Osteoblast (primary cell): ENCODE data around the gene BRME1. TPM values are rescaled to one million over a fixed set of nuclear protein-coding genes. Genes with fewer than 3 reads are reported as not detected.

Experiments
- DNase-seq: peaks from one replicate; pipeline ENCODE4 v3.0.0; 2011; ENCODE audit warnings: low spot score, mixed read lengths; ENCODE audit not compliant: insufficient read length; ENCODE audit errors: missing footprints
- H2AFZ ChIP-seq: 2 replicates; pipeline ENCODE4 v1.6.0; 2011; ENCODE audit warnings: mild to moderate bottlenecking, low read length
- H3K27ac ChIP-seq: 2 replicates; pipeline ENCODE4 v1.5.1; 2011; ENCODE audit warnings: mild to moderate bottlenecking, low read depth, low read length, moderate library complexity
- H3K27me3 ChIP-seq: 2 replicates; pipeline ENCODE4 v1.6.0; 2012; ENCODE audit warnings: mild to moderate bottlenecking, control low read depth, inconsistent platforms, low read length, moderate library complexity; ENCODE audit not compliant: insufficient read depth
- H3K36me3 ChIP-seq: 2 replicates; pipeline ENCODE4 v1.5.1; 2011; ENCODE audit warnings: mild to moderate bottlenecking, low read length, control low read depth, moderate library complexity; ENCODE audit not compliant: insufficient read depth
- H3K4me1 ChIP-seq: 2 replicates; pipeline ENCODE4 v1.5.1; 2011; ENCODE audit warnings: mild to moderate bottlenecking, low read length, control low read depth, moderate library complexity; ENCODE audit not compliant: insufficient read depth
- H3K4me2 ChIP-seq: 2 replicates; pipeline ENCODE4 v1.6.0; 2011; ENCODE audit warnings: mild to moderate bottlenecking, low read length; ENCODE audit not compliant: insufficient read depth
- H3K4me3 ChIP-seq: fragments of 200-600 bp; sonication (generic); 3 replicates; pipeline ENCODE4 v1.5.1; 2012; ENCODE audit warnings: mild to moderate bottlenecking, low read length, inconsistent platforms; ENCODE audit not compliant: insufficient read depth
- H3K79me2 ChIP-seq: 2 replicates; pipeline ENCODE4 v1.6.0; 2012; ENCODE audit warnings: mild to moderate bottlenecking, low read length, control low read depth, inconsistent platforms; ENCODE audit not compliant: insufficient read depth
- H3K9me3 ChIP-seq: 2 replicates; pipeline ENCODE4 v1.5.1; 2011; ENCODE audit warnings: low read depth, low read length, control low read depth
- H4K20me1 ChIP-seq: 2 replicates; pipeline ENCODE4 v1.6.0; 2012; ENCODE audit warnings: mild to moderate bottlenecking, low read length, control low read depth; ENCODE audit not compliant: insufficient read depth
- CTCF ChIP-seq: IDR thresholded peaks from 2 replicates; pipeline ENCODE4 v1.5.1; 2011; ENCODE audit warnings: mild to moderate bottlenecking, low read depth, low read length, moderate library complexity; ENCODE audit errors: extremely low read depth
- total RNA-seq: library from RNA; depleted of rRNA; stranded (reverse); fragments of >200 nt; gene quantifications from 2 replicates; pipeline ENCODE4 v1.2.3, GENCODE V29; 2012

The BRME1 gene
- total RNA-seq, 1 donor, result 0.72 TPM

DNA sequence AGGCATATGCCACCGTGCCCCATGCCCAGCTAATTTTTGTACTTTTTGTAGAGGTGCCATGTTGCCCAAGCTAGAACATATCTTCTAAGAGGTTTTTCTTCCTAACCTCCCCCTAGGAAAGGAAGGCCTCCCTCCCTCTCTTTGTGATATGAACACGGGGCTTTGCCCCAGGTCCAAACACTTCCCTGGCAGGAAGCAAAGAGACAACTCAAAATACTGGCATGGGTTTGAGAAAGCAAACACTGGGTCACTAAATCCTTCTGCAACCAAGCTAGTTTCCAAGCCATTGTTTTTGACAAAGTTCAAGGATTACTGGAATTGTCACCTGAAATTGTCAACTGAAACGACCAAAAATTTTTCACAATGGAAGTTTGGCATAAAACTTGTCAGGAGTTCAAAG is 8.9 kb upstream of the BRME1 start:
- Histone ChIP-seq H3K4me3 (no peak overlapping the region), H3K79me2 (no peaks in the 10 kb centered on the region), H3K4me1 (no peaks in the 10 kb centered on the region), H2AFZ (no peak overlapping the region), H3K27me3 (no peaks in the 10 kb centered on the region), H3K9me3 (no peaks in the 10 kb centered on the region), H3K27ac (no peak overlapping the region), H3K36me3 (peaks cover 10% of the 10 kb centered on the region), H4K20me1 (no peaks in the 10 kb centered on the region), H3K4me2 (no peak overlapping the region)
- no peak for DNase-seq
- no peak for TF ChIP-seq CTCF

GRCh38 chr19:13913352-13913751 is 7.4 kb upstream of the BRME1 start:
- peak; percentile 50 for DNase-seq
- no peak overlapping the region for H3K4me3 ChIP-seq
- no peaks in the 10 kb centered on the region for H3K27me3 ChIP-seq
- H4K20me1 ChIP-seq, result no peaks in the 10 kb centered on the region
- no peaks in the 10 kb centered on the region for H3K79me2 ChIP-seq
- no peaks in the 10 kb centered on the region for H3K4me1 ChIP-seq
- peaks cover 7% of the 10 kb centered on the region for H3K36me3 ChIP-seq
- no peak overlapping the region for H3K4me2 ChIP-seq
- H3K27ac ChIP-seq, result no peak overlapping the region
- no peak overlapping the region for H2AFZ ChIP-seq
- no peak for TF ChIP-seq CTCF
- H3K9me3 ChIP-seq, result no peaks in the 10 kb centered on the region

GRCh38 chr19:13909430-13909829 is 3.5 kb upstream of the BRME1 start:
- Histone ChIP-seq H3K4me3 (no peak overlapping the region), H2AFZ (no peak overlapping the region), H3K27me3 (no peaks in the 10 kb centered on the region), H3K79me2 (no peaks in the 10 kb centered on the region), H3K27ac (no peak overlapping the region), H3K4me1 (peaks cover 4% of the 10 kb centered on the region), H3K4me2 (no peak overlapping the region), H3K9me3 (no peaks in the 10 kb centered on the region), H4K20me1 (no peaks in the 10 kb centered on the region), H3K36me3 (peaks cover 4% of the 10 kb centered on the region)
- no peak for DNase-seq
- no peak for TF ChIP-seq CTCF

DNA sequence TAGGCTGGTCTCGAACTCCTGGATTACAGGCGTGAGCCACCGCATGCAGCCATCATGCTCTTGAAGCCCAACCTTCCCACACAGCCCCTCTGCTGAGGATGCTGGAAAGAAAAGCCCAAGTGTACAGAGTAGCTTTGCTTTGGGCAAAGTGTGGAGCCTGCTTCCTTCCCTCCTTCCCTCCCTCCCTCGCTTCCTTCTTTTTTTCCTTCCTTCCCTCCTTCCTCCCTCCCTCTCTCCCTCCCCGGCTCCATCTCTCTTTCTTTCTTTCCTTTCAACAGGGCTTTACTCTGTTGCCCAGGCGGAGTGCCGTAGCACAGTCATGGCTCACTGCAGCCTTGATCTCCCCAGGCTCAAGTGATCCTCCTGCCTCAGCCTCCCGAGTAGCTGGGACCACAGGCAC is 2.8 kb upstream of the BRME1 start:
- Histone ChIP-seq H3K9me3 (no peaks in the 10 kb centered on the region), H3K4me2 (no peak overlapping the region), H3K27ac (no peak overlapping the region), H3K4me3 (no peak overlapping the region), H2AFZ (no peak overlapping the region), H3K79me2 (no peaks in the 10 kb centered on the region), H4K20me1 (no peaks in the 10 kb centered on the region), H3K27me3 (no peaks in the 10 kb centered on the region), H3K4me1 (peaks cover 4% of the 10 kb centered on the region), H3K36me3 (peaks cover 4% of the 10 kb centered on the region)
- no peak for DNase-seq
- TF ChIP-seq CTCF, result no peak
